SK-N-SH (cell line): ENCODE measurements around the gene STK4.

Source experiments
- CTCF ChIP-seq: fragments of 200-600 bp; sonication (generic); IDR thresholded peaks from 2 replicates; pipeline ENCODE4 v1.6.1; 2017; ENCODE audit warnings: antibody characterized with exemption, mild to moderate bottlenecking, moderate library complexity
- EZH2phosphoT487 ChIP-seq: fragments of 200-600 bp; sonication (generic); IDR thresholded peaks from 2 replicates; pipeline ENCODE4 v1.6.1; 2017; ENCODE audit warnings: low read depth, mixed run types, mild to moderate bottlenecking, antibody characterized with exemption, moderate library complexity, borderline replicate concordance
- MXI1 ChIP-seq: IDR thresholded peaks from 2 replicates; pipeline ENCODE4 v1.6.1; 2012; ENCODE audit warnings: mild to moderate bottlenecking, low read depth, low read length, improper control_type of control experiment
- RCOR1 ChIP-seq: fragments of 150-350 bp; IDR thresholded peaks from 2 replicates; pipeline ENCODE4 v1.6.1; 2017; ENCODE audit warnings: antibody characterized with exemption, low read length
- RFX5 ChIP-seq: IDR thresholded peaks from 2 replicates; pipeline ENCODE4 v1.6.1; 2012; ENCODE audit warnings: mild to moderate bottlenecking, improper control_type of control experiment, low read length
- SMC3 ChIP-seq: IDR thresholded peaks from 2 replicates; pipeline ENCODE4 v1.6.1; 2012; ENCODE audit warnings: low read depth, low read length, improper control_type of control experiment
- YY1 ChIP-seq: IDR thresholded peaks from 2 replicates; pipeline ENCODE4 v1.4.0; 2012; ENCODE audit warnings: low read depth, mild to moderate bottlenecking

GRCh38 chr20:45066372-45066771 lies 100.1 kb downstream of the STK4 start:
- TF ChIP-seq CTCF (no peak), EZH2phosphoT487 (no peak), MXI1 (no peak), RFX5 (no peak), SMC3 (no peak), YY1 (no peak), RCOR1 (no peak)
